Stimulated activated CD4-positive, alpha-beta T cell treated with anti-CD3 and anti-CD28 coated beads, TNF-alpha, amount 100 ng/mL, for 1 hour (primary cell): ENCODE measurements around the gene SLC1A2.

Experiments used
- DNase-seq, 3 donors: peaks; one replicate each; pipeline ENCODE4 v3.0.0-alpha.2; 2020; ENCODE audit warnings: low read depth in 3 of 3, low spot score in 1 of 3

The SLC1A2 gene

GRCh38 chr11:35352077-35352888, 67.1 kb downstream of the SLC1A2 start:
- DNase-seq, result no peak

DNA sequence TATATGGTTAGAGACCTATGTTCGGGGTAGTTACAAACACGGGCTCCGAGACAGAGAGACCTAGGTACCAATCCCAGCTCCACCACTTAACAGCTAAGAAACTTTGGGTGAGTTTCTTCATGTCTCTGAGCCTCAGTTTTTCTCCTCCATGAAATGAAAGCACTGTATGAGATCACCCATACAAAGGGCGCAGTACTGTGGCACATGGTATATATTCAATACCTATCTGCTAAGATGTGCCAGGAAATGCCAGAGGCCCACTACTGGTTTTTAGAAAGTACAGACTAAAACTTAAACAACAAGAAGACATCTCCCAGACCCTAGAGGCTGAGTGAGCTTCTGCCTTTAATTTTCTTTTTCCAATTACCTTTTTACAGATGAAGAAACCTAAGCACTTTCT, 69.5 kb downstream of the SLC1A2 start:
- no peak for DNase-seq

GRCh38 chr11:35348898-35349687, 70.3 kb downstream of the SLC1A2 start:
- DNase-seq, result no peak

DNA sequence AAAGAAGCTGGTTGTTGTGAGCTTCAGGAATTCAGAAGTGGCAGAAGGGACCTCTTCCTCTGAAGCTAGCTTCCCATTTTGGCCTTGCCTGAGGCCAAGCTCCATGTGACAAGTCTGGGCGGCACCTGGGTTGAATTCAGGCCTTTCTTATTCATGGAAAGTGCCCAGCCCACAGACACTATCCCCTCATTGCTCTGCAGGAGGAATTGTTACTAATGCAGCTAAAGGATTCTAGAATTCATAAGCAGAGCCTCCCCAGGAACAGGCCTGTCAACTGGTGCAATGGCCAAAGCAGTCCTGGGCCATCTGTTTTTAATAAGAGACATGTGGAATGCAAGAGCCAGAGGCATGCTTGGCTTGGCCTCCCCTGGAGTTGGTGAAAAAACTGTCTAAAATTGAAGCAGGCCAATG, 71.4 kb downstream of the SLC1A2 start:
- no peak for DNase-seq

GRCh38 chr11:35347173-35347878, 72.0 kb downstream of the SLC1A2 start:
- no peak for DNase-seq

- no peak for DNase-seq
These were observed 72.7 kb downstream of the SLC1A2 start for GRCh38 chr11:35346472-35347156.

DNA sequence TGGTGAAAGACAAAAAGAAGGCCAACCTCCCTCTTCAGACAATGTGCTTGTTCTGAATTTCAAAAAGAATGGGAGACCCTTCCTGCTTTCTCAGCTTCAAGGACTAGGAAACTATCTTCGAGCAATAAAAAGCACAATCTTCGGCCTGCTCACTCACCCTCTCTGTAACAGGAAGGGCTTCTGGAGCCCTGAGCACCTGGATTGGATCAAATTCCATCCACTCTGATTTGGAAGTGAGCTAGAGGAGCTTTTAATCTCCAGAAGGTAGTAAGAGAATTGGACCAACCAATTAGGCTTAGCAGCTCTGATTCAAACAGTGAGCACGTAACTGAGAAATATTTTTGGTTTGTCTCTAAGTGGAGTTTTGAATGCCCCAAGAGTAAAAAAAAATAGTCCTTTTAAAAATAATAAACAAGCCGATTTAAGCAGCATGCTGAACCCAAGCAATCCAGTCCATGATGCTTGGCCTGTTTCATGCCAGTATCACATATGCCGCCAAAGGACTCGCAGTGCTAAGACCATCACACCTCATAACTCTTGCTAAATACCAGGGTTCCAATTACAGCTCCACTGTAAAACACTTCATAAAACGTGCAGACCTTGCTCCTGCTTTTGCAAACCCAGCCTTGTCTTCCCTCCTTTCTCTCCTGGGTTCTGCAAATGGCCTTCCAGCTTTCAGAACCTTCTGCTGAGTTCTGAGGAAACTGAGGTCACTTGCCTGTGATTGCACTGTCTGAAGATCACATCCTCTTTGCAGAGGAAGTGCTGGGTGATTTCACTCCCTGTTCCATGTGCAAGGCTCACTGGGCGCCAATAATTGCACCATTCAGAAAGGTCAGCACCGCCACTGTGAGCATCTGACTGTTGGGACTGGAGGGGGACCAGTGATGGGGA, 74.4 kb downstream of the SLC1A2 start:
- no peak for DNase-seq

GRCh38 chr11:35343033-35343598, 76.2 kb downstream of the SLC1A2 start:
- no peak for DNase-seq

DNA sequence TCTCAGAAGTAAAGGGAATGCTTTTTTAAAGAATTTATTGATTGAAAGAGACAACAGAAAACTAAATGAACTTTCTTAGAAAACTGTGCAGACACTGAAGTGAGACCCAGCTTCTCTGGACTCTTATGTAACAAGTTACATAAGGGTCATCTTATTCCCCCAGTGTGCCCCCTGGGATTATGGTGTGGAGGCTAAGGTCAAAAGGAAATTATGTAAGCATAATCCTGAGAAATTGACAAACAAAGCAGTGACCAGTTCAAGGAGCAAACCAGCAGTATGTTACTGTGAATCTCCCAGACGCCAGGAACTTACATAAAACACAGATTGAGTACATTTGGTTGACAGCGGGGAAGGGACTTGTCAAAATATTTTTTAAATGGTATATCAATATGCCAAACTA, 78.6 kb downstream of the SLC1A2 start:
- no peak for DNase-seq

DNA sequence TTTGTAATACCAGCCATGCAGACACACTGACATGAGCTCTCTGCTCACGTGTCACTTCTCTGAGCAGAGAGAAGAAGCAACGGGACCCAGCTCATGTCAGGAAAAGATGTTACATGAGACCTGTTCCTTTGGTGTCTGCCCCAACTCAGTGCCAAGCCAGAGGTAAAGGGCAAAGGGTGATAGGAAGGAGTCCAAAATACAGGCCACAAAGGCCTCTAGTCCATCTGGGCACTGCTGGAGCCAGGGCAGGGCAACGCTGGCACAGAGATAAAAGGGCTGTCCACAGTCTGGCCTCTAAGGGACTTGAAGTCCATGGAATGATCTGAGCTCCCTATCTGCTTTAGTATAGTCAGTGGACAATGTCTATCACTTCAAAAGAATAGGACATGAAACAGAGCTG, 79.3 kb downstream of the SLC1A2 start:
- DNase-seq, result no peak

GRCh38 chr11:35338921-35339320, 80.4 kb downstream of the SLC1A2 start:
- DNase-seq, result no peak

DNA sequence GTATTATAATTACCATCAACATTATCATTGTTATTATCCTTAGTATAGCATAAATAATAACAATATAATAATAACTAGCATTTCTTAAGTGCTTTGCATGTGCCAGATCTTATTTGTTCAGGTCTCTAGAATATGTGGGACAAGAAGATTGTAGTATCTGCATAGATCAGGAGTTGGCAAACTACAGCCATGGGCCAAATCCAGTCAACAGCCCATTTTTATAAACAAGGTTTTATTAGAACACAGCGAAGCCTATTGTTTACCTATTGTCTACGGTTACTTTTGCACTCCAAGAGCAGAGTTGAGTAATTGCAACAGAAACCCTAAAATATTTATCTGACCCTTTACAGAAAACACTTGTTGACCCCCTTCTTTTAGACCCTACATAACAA, 81.4 kb downstream of the SLC1A2 start:
- no peak for DNase-seq

- no peak for DNase-seq
These were observed 82.0 kb downstream of the SLC1A2 start for GRCh38 chr11:35337136-35337913.

DNA sequence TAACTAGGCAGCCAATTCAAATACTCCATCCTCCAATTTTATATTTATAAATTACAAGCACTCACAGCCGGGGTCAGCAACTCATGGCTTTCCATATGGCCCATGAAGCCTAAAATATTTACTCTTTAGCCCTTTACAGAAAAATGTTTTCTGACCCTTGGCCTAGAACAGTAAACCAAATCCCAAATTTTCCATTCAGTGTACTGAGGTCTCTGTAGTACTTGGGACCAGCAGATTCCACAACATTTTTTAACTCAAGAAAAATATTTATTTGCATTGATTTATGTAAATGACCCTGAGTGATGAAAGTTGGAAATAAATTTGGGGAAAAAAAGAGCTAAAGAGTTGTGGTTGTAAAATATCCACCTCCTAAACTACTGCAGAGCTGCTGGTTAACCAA, 82.6 kb downstream of the SLC1A2 start:
- no peak for DNase-seq

- no peak for DNase-seq
These were observed 84.1 kb downstream of the SLC1A2 start for GRCh38 chr11:35335226-35335625.

DNA sequence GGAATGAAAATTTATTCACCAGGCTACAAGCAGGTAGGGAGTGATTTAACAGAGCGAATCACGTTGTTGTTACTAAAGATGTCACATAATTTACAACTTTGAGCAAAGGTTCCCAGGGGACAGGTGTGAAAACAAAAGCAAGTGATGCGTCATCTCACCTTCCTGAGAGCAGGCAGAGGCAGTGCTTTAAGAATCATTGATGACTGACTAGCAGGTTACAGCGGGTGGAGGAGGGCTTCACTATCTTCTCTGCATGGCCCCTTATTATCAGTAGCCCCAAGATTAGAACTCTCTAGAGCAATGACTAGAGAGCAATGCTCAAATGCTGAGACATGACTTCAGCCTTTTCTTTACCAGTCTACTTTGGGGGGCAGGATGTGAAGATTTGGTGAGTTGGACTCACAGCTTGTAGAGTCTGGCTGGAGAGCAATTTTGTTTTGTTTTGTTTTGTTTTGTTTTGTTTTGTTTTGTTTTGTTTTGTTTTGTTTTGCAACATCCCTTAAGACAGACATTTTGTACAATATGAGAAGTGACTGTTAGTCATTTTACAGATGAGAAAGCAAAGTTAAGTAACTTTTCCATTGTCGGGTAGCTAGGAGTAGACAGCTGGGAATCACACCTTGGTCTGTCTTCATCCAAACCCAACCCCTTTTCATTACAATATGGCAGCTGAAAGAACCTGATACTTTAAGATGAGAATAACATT, 84.8 kb downstream of the SLC1A2 start:
- DNase-seq, result no peak

GRCh38 chr11:35332524-35332923, 86.8 kb downstream of the SLC1A2 start:
- no peak for DNase-seq

DNA sequence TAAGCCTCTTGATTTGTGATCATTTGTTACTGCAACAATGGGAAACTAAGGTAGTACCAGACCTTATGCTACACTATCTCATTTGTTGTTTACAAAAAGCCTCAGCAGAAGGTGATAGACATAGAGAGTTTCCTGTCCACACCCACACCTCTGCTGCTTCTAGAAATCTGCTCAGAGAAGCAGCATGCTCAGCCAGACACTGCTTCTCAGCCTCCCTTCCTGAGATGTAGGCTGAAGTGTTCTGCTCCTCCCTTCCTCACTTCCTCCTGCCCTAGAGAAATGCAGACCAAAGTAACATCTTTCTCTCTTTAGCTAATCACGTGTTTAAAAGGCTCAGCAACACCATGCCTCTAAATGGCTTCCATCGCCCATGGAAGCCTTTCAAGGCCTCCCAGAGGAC, 88.4 kb downstream of the SLC1A2 start:
- DNase-seq, result peak in 2 of 3 donors; percentile 24 to 25
